D721Med (cell line): ENCODE results near the gene HOXD9.
A peak's percentile ranks its signal among the peaks of the same experiment; 100 is the strongest.

Source experiments
- DNase-seq: peaks from one replicate; pipeline ENCODE4 v3.0.0; 2011; ENCODE audit warnings: low spot score; ENCODE audit not compliant: insufficient read length
- FAIRE-seq: peaks from 2 replicates; lab custom pipeline; 2011; peaks lifted over from hg19 to GRCh38; lab: Jason Lieb, UNC
- TF ChIP-seq, protein P1 (sequence below): IDR thresholded peaks from 2 replicates; pipeline ENCODE4 v1.5.1; 2012; ENCODE audit warnings: mild to moderate bottlenecking, control low read depth; ENCODE audit not compliant: insufficient read depth; ENCODE audit errors: missing control alignments

Gene HOXD9

DNA sequence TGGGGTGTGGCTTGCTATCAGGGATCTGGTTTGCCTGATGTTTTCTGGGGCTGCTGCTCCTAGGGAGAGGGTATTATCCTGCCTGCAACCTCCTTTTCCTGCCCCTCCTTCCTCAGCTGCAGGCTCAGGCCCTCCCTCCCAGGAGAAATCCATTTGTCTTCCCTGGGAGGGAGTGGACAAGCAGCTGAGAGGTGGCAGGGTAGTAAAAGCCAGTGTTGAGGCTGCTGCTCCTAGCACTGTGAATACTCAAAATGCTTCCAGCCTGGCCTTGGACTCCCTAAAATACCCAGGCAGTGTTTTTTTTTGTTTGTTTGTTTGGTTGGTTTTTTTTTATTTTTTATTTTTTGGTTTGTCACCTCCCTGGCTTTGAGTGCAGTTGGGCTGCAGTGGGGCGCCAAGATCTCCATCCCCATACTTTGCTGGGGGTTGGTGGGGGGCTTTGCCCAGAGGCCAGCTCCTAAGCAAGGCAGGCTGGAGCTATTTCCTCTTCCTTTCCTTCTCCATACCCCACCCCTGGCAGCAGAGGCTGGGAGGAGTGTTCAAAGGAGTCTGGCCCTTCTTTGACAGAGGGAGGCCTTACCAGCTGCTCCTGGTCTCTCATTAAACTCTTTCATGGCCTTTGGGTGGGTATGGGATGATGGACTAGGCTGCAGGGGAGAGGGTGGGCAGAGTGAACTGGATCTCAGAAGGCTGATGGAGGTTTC is 48.2 kb downstream of the HOXD9 start:
- FAIRE-seq, result no peak
- TF ChIP-seq, protein P1, sequence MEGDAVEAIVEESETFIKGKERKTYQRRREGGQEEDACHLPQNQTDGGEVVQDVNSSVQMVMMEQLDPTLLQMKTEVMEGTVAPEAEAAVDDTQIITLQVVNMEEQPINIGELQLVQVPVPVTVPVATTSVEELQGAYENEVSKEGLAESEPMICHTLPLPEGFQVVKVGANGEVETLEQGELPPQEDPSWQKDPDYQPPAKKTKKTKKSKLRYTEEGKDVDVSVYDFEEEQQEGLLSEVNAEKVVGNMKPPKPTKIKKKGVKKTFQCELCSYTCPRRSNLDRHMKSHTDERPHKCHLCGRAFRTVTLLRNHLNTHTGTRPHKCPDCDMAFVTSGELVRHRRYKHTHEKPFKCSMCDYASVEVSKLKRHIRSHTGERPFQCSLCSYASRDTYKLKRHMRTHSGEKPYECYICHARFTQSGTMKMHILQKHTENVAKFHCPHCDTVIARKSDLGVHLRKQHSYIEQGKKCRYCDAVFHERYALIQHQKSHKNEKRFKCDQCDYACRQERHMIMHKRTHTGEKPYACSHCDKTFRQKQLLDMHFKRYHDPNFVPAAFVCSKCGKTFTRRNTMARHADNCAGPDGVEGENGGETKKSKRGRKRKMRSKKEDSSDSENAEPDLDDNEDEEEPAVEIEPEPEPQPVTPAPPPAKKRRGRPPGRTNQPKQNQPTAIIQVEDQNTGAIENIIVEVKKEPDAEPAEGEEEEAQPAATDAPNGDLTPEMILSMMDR, result no peak
- no peak for DNase-seq

DNA sequence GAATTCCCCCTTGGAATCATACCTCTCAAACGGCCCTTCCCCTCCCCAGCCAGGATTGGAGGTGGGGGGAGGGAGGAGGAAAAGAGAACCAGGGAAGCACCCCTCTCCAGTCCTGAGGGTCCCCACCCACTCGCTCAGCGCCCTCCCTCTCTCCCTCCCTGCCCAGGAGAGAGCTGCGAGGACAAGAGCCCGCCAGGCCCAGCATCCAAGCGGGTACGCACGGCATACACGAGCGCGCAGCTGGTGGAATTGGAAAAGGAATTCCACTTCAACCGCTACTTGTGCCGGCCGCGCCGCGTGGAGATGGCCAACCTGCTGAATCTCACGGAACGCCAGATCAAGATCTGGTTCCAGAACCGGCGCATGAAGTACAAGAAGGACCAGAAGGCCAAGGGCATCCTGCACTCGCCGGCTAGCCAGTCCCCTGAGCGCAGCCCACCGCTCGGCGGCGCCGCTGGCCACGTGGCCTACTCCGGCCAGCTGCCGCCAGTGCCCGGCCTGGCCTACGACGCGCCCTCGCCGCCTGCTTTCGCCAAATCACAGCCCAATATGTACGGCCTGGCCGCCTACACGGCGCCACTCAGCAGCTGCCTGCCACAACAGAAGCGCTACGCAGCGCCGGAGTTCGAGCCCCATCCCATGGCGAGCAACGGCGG is 49.0 kb downstream of the HOXD9 start:
- FAIRE-seq (no peak), DNase-seq (no peak)
- TF ChIP-seq, protein P1, result no peak

DNA sequence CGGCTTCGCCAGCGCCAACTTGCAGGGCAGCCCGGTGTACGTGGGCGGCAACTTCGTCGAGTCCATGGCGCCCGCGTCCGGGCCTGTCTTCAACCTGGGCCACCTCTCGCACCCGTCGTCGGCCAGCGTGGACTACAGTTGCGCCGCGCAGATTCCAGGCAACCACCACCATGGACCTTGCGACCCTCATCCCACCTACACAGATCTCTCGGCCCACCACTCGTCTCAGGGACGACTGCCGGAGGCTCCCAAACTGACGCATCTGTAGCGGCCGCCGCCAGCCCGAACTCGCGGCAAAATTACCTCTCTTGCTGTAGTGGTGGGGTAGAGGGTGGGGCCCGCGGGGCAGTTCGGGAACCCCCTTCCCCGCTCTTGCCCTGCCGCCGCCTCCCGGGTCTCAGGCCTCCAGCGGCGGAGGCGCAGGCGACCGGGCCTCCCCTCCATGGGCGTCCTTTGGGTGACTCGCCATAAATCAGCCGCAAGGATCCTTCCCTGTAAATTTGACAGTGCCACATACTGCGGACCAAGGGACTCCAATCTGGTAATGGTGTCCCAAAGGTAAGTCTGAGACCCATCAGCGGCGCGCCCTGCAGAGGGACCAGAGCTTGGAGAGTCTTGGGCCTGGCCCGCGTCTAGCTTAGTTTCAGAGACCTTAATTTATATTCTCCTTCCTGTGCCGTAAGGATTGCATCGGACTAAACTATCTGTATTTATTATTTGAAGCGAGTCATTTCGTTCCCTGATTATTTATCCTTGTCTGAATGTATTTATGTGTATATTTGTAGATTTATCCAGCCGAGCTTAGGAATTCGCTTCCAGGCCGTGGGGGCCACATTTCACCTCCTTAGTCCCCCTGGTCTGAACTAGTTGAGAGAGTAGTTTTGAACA is 49.7 kb downstream of the HOXD9 start:
- DNase-seq (no peak), FAIRE-seq (no peak)
- TF ChIP-seq, protein P1, result no peak

DNA sequence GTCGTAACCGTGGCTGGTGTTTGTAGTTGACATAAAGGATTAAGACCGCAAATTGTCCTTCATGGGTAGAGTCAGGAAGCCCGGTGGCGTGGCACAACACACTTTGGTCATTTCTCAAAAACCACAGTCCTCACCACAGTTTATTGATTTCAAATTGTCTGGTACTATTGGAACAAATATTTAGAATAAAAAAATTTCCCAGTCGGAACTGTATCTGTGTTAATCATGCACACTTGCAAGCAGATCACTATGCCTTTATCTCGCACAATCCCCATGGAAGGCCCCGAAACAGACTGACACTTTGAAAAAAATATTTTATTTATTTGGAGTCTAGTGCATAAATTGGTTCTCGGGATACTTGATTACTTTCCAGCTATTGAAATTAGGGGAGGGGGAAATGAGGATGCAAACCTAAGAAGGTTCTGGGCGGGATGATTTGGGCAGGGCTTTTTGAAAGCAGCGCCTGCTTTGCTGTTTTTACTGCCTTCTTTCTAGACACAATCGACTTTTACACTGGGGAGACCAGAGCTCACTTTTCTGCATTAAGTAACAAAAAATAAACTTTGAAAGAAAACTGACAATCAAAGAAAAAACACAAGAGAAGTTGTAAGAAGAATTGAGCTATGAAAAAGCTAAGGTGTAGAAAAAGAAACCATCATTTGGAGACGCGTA is 50.5 kb downstream of the HOXD9 start:
- no peak for FAIRE-seq
- DNase-seq, result no peak
- TF ChIP-seq, protein P1, result no peak

DNA sequence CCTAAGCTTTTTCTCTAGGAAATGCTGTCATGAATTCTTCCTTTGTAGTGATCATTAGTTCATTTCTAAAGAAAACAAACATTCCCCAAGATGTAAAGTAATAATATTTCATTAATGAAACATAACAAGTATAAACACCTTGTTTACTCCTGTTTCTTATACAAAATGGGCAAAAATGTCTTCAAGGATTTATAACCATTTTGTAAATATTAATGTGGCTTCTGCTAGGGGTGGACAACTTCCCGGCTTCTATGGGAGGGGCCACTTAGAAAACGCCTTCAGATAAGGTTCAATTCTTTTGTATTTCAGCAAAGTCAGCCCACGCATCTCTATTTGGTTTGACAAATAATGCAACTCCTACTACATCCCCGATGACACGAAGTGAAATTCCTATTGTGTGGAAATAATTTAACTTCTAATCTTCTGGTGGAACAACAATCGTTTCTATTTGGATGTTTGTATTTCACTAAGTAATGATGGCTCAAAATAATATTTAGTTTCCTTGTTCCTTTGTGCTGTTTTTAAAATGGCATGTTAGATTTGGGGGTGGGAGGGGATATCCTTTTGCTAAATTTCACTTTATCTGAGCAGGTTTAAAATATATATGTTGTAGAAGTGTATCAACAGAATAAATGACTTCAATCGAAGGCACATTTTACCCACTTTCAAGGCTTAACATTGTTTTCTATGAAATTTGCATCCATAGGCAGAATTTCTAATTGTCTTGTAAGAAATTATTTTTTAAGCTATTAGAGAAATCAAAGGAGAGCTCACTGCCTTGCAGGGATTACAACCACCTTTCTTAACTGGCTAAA is 51.3 kb downstream of the HOXD9 start:
- TF ChIP-seq, protein P1, result no peak
- FAIRE-seq, result no peak

DNA sequence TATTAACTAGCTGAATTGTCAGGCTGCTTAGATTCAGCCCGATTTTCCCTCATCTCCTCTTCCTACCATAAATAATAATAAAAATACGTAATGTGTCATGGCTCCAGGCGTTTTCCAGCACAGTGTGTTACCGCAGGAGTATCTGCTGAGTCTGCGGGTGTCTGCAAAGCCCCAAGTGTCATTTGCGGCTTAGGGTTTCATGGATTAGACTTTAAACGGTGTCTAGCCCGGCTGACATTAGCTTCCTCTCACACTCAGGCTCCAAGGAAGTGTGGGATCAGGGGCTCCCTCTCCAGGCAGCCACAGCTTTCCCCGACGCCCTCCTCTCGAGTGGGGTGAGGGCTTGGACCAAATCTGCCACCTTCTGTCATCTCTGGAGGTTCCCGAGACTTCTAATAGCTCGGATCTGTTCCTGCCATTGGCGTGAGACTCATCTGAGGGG is 51.9 kb downstream of the HOXD9 start:
- DNase-seq, result peak; percentile 91
- peak; percentile 6 for FAIRE-seq
- TF ChIP-seq, protein P1, result no peak

More for the DNA sequence above, 51.3 kb downstream of the HOXD9 start:
- no peak for DNase-seq
